H9 (cell line): ENCODE data around the gene SEMA6A. TPM values are rescaled to one million over a fixed set of nuclear protein-coding genes. Genes with fewer than 3 reads are reported as not detected.

Experiments used
- DNase-seq: peaks from one replicate; pipeline ENCODE4 v3.0.0-alpha.2; 2017
- H2AFZ ChIP-seq: one replicate; pipeline ENCODE4 v1.6.1; 2013; ENCODE audit warnings: mild to moderate bottlenecking, low read length, control low read depth, moderate library complexity
- H2AK5ac ChIP-seq: 2 replicates; pipeline ENCODE4 v1.6.1; 2013; ENCODE audit warnings: low read length, control low read depth, mixed read lengths; ENCODE audit not compliant: insufficient read length
- H2BK120ac ChIP-seq: one replicate; pipeline ENCODE4 v1.6.1; 2013; ENCODE audit warnings: low read depth, mild to moderate bottlenecking, low read length, control low read depth, inconsistent platforms; ENCODE audit not compliant: poor library complexity, severe bottlenecking
- H2BK12ac ChIP-seq: 2 replicates; pipeline ENCODE4 v1.6.1; 2013; ENCODE audit warnings: low read length, control low read depth, mixed read lengths, low read depth; ENCODE audit not compliant: insufficient read length
- H2BK15ac ChIP-seq: 2 replicates; pipeline ENCODE4 v1.6.1; 2013; ENCODE audit warnings: low read depth, low read length, control low read depth
- H2BK20ac ChIP-seq: one replicate; pipeline ENCODE4 v1.6.1; 2013; ENCODE audit warnings: low read depth, mild to moderate bottlenecking, low read length, control low read depth, inconsistent platforms; ENCODE audit not compliant: poor library complexity, severe bottlenecking
- H2BK5ac ChIP-seq: 2 replicates; pipeline ENCODE4 v1.6.1; 2013; ENCODE audit warnings: low read length, control low read depth, mixed read lengths; ENCODE audit not compliant: insufficient read length
- H3K14ac ChIP-seq: 2 replicates; pipeline ENCODE4 v1.6.1; 2013; ENCODE audit warnings: low read length, control low read depth; ENCODE audit not compliant: insufficient read depth
- H3K18ac ChIP-seq: 2 replicates; pipeline ENCODE4 v1.6.1; 2013; ENCODE audit warnings: low read depth, mild to moderate bottlenecking, mixed read lengths, low read length, control low read depth; ENCODE audit not compliant: insufficient read length
- H3K23ac ChIP-seq: 2 replicates; pipeline ENCODE4 v1.6.1; 2013; ENCODE audit warnings: low read length, control low read depth, mixed read lengths, low read depth; ENCODE audit not compliant: insufficient read length
- H3K23me2 ChIP-seq: 2 replicates; pipeline ENCODE4 v1.6.1; 2013; ENCODE audit warnings: low read depth, mild to moderate bottlenecking, mixed read lengths, low read length, control low read depth; ENCODE audit not compliant: insufficient read length, poor library complexity, severe bottlenecking
- H3K27ac ChIP-seq: 2 replicates; pipeline ENCODE4 v1.5.1; 2013; ENCODE audit warnings: low read length, control low read depth, mixed read lengths, low read depth; ENCODE audit not compliant: insufficient read length
- H3K27me3 ChIP-seq: 2 replicates; pipeline ENCODE4 v1.6.1; 2013; ENCODE audit warnings: low read length, control low read depth, inconsistent platforms; ENCODE audit not compliant: insufficient read depth
- H3K4ac ChIP-seq: 2 replicates; pipeline ENCODE4 v1.6.1; 2013; ENCODE audit warnings: low read depth, mild to moderate bottlenecking, control low read depth, inconsistent platforms, low read length, moderate library complexity
- H3K4me1 ChIP-seq: 2 replicates; pipeline ENCODE4 v1.6.1; 2013; ENCODE audit warnings: low read length, control low read depth, inconsistent platforms; ENCODE audit not compliant: insufficient read depth
- H3K4me2 ChIP-seq: 2 replicates; pipeline ENCODE4 v1.6.1; 2013; ENCODE audit warnings: low read length, control low read depth, mixed read lengths; ENCODE audit not compliant: insufficient read length, insufficient read depth
- H3K56ac ChIP-seq: 2 replicates; pipeline ENCODE4 v1.6.1; 2013; ENCODE audit warnings: low read depth, mild to moderate bottlenecking, mixed read lengths, low read length, control low read depth; ENCODE audit not compliant: insufficient read length
- H3K79me1 ChIP-seq: 2 replicates; pipeline ENCODE4 v1.6.1; 2013; ENCODE audit warnings: low read depth, mild to moderate bottlenecking, moderate library complexity, low read length, control low read depth, inconsistent platforms; ENCODE audit not compliant: insufficient read depth, poor library complexity, severe bottlenecking
- H3K79me2 ChIP-seq: 2 replicates; pipeline ENCODE4 v1.6.1; 2013; ENCODE audit warnings: low read length, control low read depth, inconsistent platforms; ENCODE audit not compliant: insufficient read depth
- H3K9ac ChIP-seq: 2 replicates; pipeline ENCODE4 v1.6.1; 2013; ENCODE audit warnings: low read length, control low read depth, mixed read lengths; ENCODE audit not compliant: insufficient read length; ENCODE audit errors: extremely low read depth
- H3K9me3 ChIP-seq: one replicate; pipeline ENCODE4 v1.6.1; 2013; ENCODE audit warnings: low read depth, low read length, inconsistent platforms; ENCODE audit not compliant: control insufficient read depth
- H3T11ph ChIP-seq: one replicate; pipeline ENCODE4 v1.6.1; 2013; ENCODE audit warnings: mild to moderate bottlenecking, low read length, control low read depth, inconsistent platforms
- H4K20me1 ChIP-seq: one replicate; pipeline ENCODE4 v1.6.1; 2013; ENCODE audit not compliant: control insufficient read depth, insufficient read length, insufficient read depth
- H4K5ac ChIP-seq: 2 replicates; pipeline ENCODE4 v1.6.1; 2013; ENCODE audit warnings: low read depth, mild to moderate bottlenecking, mixed read lengths, low read length, control low read depth; ENCODE audit not compliant: insufficient read length
- H4K8ac ChIP-seq: replicated peaks from 2 replicates; pipeline ENCODE4 v1.6.1; 2013; ENCODE audit warnings: low read length, control low read depth, mixed read lengths, low read depth; ENCODE audit not compliant: insufficient read length
- H4K91ac ChIP-seq: 2 replicates; pipeline ENCODE4 v1.6.1; 2013; ENCODE audit warnings: low read depth, mild to moderate bottlenecking, moderate library complexity, mixed read lengths, low read length, control low read depth; ENCODE audit not compliant: insufficient read length
- H3K27ac Mint-ChIP-seq, 3 experiments: 2 replicates in 2 of 3; 3 replicates in 1 of 3; pipeline ENCODE4 v1.8.0; 2020 to 2021; ENCODE audit warnings: mixed read lengths in 3 of 3, mild to moderate bottlenecking in 1 of 3, moderate library complexity in 1 of 3
- H3K27me3 Mint-ChIP-seq: 2 replicates; pipeline ENCODE4 v1.8.0; 2021; ENCODE audit warnings: low read depth, mild to moderate bottlenecking, moderate library complexity, mixed read lengths
- H3K36me3 Mint-ChIP-seq, 3 experiments: 2 replicates in 2 of 3; 3 replicates in 1 of 3; pipeline ENCODE4 v1.8.0; 2020 to 2021; ENCODE audit warnings: low read depth in 3 of 3, mixed read lengths in 3 of 3; ENCODE audit not compliant: insufficient read depth in 1 of 3
- H3K4me1 Mint-ChIP-seq, 2 experiments: 2 replicates each; pipeline ENCODE4 v1.8.0; 2020; ENCODE audit warnings: mixed read lengths in 2 of 2
- H3K4me3 Mint-ChIP-seq, 2 experiments: 2 replicates in 1 of 2; 3 replicates in 1 of 2; pipeline ENCODE4 v1.8.0; 2020 to 2021; ENCODE audit warnings: mild to moderate bottlenecking in 2 of 2, mixed read lengths in 2 of 2, moderate library complexity in 1 of 2
- H3K9me3 Mint-ChIP-seq, 2 experiments: 2 replicates in 1 of 2; 3 replicates in 1 of 2; pipeline ENCODE4 v1.8.0; 2020; ENCODE audit warnings: mild to moderate bottlenecking in 2 of 2, mixed read lengths in 2 of 2, moderate library complexity in 1 of 2
- CTCF ChIP-seq: fragments of 200-600 bp; sonication (generic); conservative IDR thresholded peaks from 3 replicates; pipeline ENCODE4 v1.8.0; 2021; ENCODE audit warnings: antibody characterized with exemption, mild to moderate bottlenecking
- WGBS: extraction: QIAGEN DNeasy Blood & Tissue Kit; methylation state at CpG from one replicate; pipeline ENCODE4 v1.1.7; 2013; ENCODE audit warnings: missing lambda C conversion rate, low lambda C conversion rate, mixed read lengths; ENCODE audit not compliant: insufficient read length; ENCODE audit errors: extremely low coverage; 5-methylcytosine and 5-hydroxymethylcytosine counted together
- total RNA-seq: library from RNA; stranded (reverse); gene quantifications from 2 replicates; pipeline ENCODE4 v1.2.1, GENCODE V29; 2021

The SEMA6A gene
- total RNA-seq, 1 experiment from 2014 or later: 354 TPM

- H3K18ac ChIP-seq: no peak overlapping the region
- no peak overlapping the region for H3K4ac ChIP-seq
- H3K9me3 ChIP-seq: no peaks in the 10 kb centered on the region
- peaks cover 5% of the 10 kb centered on the region for H3K79me1 ChIP-seq
- H3K4me1 ChIP-seq: no peaks in the 10 kb centered on the region; the same call in 1 of the 2 replicates
- DNase-seq: no peak
- no peak overlapping the region for H3K4me3 Mint-ChIP-seq
- H4K91ac ChIP-seq: no peak overlapping the region
- H2BK20ac ChIP-seq: no peak overlapping the region
- no peak overlapping the region for H3K14ac ChIP-seq
- no peak overlapping the region for H2BK5ac ChIP-seq
- H4K8ac ChIP-seq: no peak overlapping the region
- H2AK5ac ChIP-seq: no peak overlapping the region
- no CpG with 5 or more reads among the region's 9 CpGs for WGBS
- no peak overlapping the region for H3K23ac ChIP-seq
- no peaks in the 10 kb centered on the region for H3K27me3 Mint-ChIP-seq
- no peak for TF ChIP-seq CTCF
- peak overlapping the region in 1 of 3 experiments; percentile 54; a peak in 1 of 7 replicates for H3K27ac Mint-ChIP-seq
- no peak overlapping the region for H3K9ac ChIP-seq
- no peak overlapping the region for H2BK12ac ChIP-seq
- no peak overlapping the region for H2BK15ac ChIP-seq
- no peak overlapping the region for H2AFZ ChIP-seq
- no peak overlapping the region for H3K4me2 ChIP-seq
- H3T11ph ChIP-seq: no peak overlapping the region
- H3K27ac ChIP-seq: no peak overlapping the region
- H4K5ac ChIP-seq: no peak overlapping the region
- no peaks in the 10 kb centered on the region for H3K9me3 Mint-ChIP-seq
- no peaks in the 10 kb centered on the region for H3K23me2 ChIP-seq
- H3K36me3 Mint-ChIP-seq: peaks cover 58 to 90% (median 80%) of the 10 kb centered on the region in 3 experiments
- no peak overlapping the region for H3K56ac ChIP-seq
- H3K4me1 Mint-ChIP-seq: peaks cover 21 to 27% of the 10 kb centered on the region in 2 experiments
- no peaks in the 10 kb centered on the region for H4K20me1 ChIP-seq
- no peak overlapping the region for H2BK120ac ChIP-seq
- no peaks in the 10 kb centered on the region for H3K27me3 ChIP-seq
- peaks cover 7% of the 10 kb centered on the region; the same call in 1 of the 2 replicates for H3K79me2 ChIP-seq
These were observed 78.8 kb downstream of the SEMA6A start for GRCh38 chr5:116495786-116496357.
